Measurements from ENCODE around the gene DISC1.

- TF ChIP-seq CTCF (IDR thresholded peaks at IDR 0.05; ENCODE audit: low read depth, low read length) (no peak), EZH2phosphoT487 (IDR thresholded peaks at IDR 0.05; ENCODE audit: low read depth) (no peak)
Measured at GRCh38 chr1:231807541-231807940, 181.0 kb downstream of the DISC1 start.
